HG03460 (cell line): ENCODE measurements around the gene CDC42EP4.

Source experiments
- ATAC-seq: cut with Tn5 transposase; IDR thresholded peaks from one replicate; pipeline ENCODE4 v1.9.1; 2021; ENCODE audit not compliant: unreplicated experiment

Gene CDC42EP4

GRCh38 chr17:73311781-73312641 is at the start of gene CDC42EP4:
CDC42EP4 (minus strand) TSS chr17:73312001; CDS start chr17:73286500, 25,501 bp downstream.
- ATAC-seq = peak; percentile 88

GRCh38 chr17:73360961-73361761 is 49.4 kb upstream of the CDC42EP4 start:
- ATAC-seq = no peak

- ATAC-seq = no peak
These were observed 48.2 kb upstream of the CDC42EP4 start for GRCh38 chr17:73359987-73360410.

- ATAC-seq = no peak
These were observed 47.6 kb upstream of the CDC42EP4 start for GRCh38 chr17:73359352-73359751.

GRCh38 chr17:73358668-73359067 is 46.9 kb upstream of the CDC42EP4 start:
- ATAC-seq = no peak

- no peak for ATAC-seq
These were observed 46.2 kb upstream of the CDC42EP4 start for GRCh38 chr17:73357981-73358380.

GRCh38 chr17:73357318-73357717 is 45.5 kb upstream of the CDC42EP4 start:
- no peak for ATAC-seq

- ATAC-seq = no peak
These were observed 44.9 kb upstream of the CDC42EP4 start for GRCh38 chr17:73356561-73357170.

GRCh38 chr17:73354423-73355284 is 42.9 kb upstream of the CDC42EP4 start:
- no peak for ATAC-seq

- no peak for ATAC-seq
These were observed 40.5 kb upstream of the CDC42EP4 start for GRCh38 chr17:73352261-73352660.

GRCh38 chr17:73351764-73352163 is 40.0 kb upstream of the CDC42EP4 start:
- ATAC-seq = no peak

- ATAC-seq = no peak
These were observed 39.1 kb upstream of the CDC42EP4 start for GRCh38 chr17:73350864-73351263.

- no peak for ATAC-seq
These were observed 37.8 kb upstream of the CDC42EP4 start for GRCh38 chr17:73349647-73350046.

- no peak for ATAC-seq
These were observed 37.3 kb upstream of the CDC42EP4 start for GRCh38 chr17:73349138-73349537.

GRCh38 chr17:73348829-73349095 is 37.0 kb upstream of the CDC42EP4 start:
- ATAC-seq = no peak

GRCh38 chr17:73348018-73348828 is 36.4 kb upstream of the CDC42EP4 start:
- ATAC-seq = no peak

GRCh38 chr17:73347351-73347750 is 35.5 kb upstream of the CDC42EP4 start:
- ATAC-seq = no peak

- no peak for ATAC-seq
These were observed 34.8 kb upstream of the CDC42EP4 start for GRCh38 chr17:73346501-73347162.

- ATAC-seq = no peak
These were observed 32.1 kb upstream of the CDC42EP4 start for GRCh38 chr17:73343739-73344454.
